ENCODE results near the gene SMC2.

Gene SMC2

DNA sequence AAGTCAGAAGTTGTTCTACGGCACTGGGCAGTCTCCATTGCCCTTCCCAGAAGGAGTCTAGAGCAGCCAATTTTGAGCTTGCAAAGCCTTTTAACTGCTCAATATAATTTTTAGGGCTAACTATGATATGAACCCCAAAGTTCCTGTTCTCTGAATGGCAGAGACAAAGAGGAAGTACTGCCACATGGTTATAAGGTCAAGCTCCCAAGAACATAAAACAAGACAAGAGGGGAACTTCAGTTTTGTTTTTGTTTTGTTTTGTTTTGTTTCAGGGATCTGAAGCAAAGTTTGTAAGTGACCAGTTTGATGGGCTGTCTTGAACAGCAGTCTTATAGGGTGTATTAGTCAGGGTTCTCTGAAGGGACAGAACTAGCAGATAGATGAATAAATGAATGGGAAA lies 11.9 kb upstream of the SMC2 start:
- no peak overlapping the region for H3K4me3 ChIP-seq (ENCODE audit: low read length in 2 of 2)
- H3K27ac ChIP-seq (ENCODE audit: low read length): no peak overlapping the region
- H3K9ac ChIP-seq (ENCODE audit: low read length in 2 of 2): no peak overlapping the region
- H3K4me1 ChIP-seq (ENCODE audit: control insufficient read depth, insufficient read depth, low read length): no peaks in the 10 kb centered on the region
- H3K36me3 ChIP-seq (ENCODE audit: control insufficient read depth in 2 of 2, insufficient read depth in 2 of 2, low read length in 2 of 2): no peaks in the 10 kb centered on the region
- H3K27me3 ChIP-seq (ENCODE audit: control insufficient read depth in 1 of 2, insufficient read depth in 2 of 2, low read length in 2 of 2): no peaks in the 10 kb centered on the region
- H3K9me3 ChIP-seq (ENCODE audit: control insufficient read depth in 2 of 2, low read length in 2 of 2): no peaks in the 10 kb centered on the region

DNA sequence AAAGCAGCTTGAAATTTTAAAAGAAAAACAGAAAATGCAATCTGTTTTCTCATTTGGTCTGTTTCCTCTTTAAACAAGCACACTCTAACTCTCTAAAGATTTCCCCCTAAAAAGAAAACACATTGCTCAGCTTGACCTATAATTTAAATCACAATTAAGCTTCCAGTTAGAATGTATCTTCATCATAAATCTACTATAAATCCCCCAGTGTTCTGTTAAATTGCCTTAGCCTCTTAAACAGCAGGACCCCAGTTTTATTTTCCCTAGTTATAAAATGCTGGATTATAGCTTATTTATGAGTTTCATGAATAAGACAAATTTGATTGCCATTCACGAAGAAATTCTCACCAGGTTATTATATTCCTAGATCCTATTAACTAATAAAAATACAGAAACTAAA lies 8.6 kb upstream of the SMC2 start:
- Histone ChIP-seq H3K36me3 (ENCODE audit: control insufficient read depth in 2 of 2, insufficient read depth in 2 of 2, low read length in 2 of 2) (no peaks in the 10 kb centered on the region), H3K9ac (ENCODE audit: low read length in 2 of 2) (no peak overlapping the region), H3K4me1 (ENCODE audit: control insufficient read depth, insufficient read depth, low read length) (no peaks in the 10 kb centered on the region), H3K4me3 (ENCODE audit: low read length in 2 of 2) (no peak overlapping the region), H3K27me3 (ENCODE audit: control insufficient read depth in 1 of 2, insufficient read depth in 2 of 2, low read length in 2 of 2) (no peaks in the 10 kb centered on the region), H3K27ac (ENCODE audit: low read length) (no peak overlapping the region), H3K9me3 (ENCODE audit: control insufficient read depth in 2 of 2, low read length in 2 of 2) (no peaks in the 10 kb centered on the region)

- Histone ChIP-seq H3K27ac (ENCODE audit: low read length) (no peak overlapping the region), H3K9ac (ENCODE audit: low read length in 2 of 2) (no peak overlapping the region), H3K9me3 (ENCODE audit: control insufficient read depth in 2 of 2, low read length in 2 of 2) (no peaks in the 10 kb centered on the region), H3K4me3 (ENCODE audit: low read length in 2 of 2) (no peak overlapping the region), H3K36me3 (ENCODE audit: control insufficient read depth in 2 of 2, insufficient read depth in 2 of 2, low read length in 2 of 2) (no peaks in the 10 kb centered on the region), H3K27me3 (ENCODE audit: control insufficient read depth in 1 of 2, insufficient read depth in 2 of 2, low read length in 2 of 2) (no peaks in the 10 kb centered on the region), H3K4me1 (ENCODE audit: control insufficient read depth, insufficient read depth, low read length) (peaks cover 9% of the 10 kb centered on the region)
Observed at GRCh38 chr9:104087894-104088293, 6.2 kb upstream of the SMC2 start.

DNA sequence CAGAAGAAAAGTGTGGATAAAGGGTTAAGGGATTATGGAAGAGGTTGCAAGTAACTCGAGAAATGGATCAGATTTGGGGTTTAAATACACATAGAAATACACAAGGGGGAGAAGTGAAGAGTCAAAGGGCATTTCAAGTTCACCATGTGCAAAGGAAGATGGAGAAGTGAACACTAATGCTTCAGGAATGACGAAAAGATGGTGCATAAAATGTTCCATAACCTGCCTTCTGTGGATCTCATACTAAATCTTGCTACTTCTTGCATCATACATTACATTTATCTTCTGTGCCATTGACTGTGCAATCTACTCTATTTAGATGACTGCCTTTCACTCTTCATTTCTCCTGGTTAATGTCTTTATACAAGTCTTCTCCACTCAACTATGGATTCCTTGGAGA lies 5.7 kb upstream of the SMC2 start:
- Histone ChIP-seq H3K36me3 (ENCODE audit: control insufficient read depth in 2 of 2, insufficient read depth in 2 of 2, low read length in 2 of 2) (no peaks in the 10 kb centered on the region), H3K4me1 (ENCODE audit: control insufficient read depth, insufficient read depth, low read length) (peaks cover 10% of the 10 kb centered on the region), H3K27me3 (ENCODE audit: control insufficient read depth in 1 of 2, insufficient read depth in 2 of 2, low read length in 2 of 2) (no peaks in the 10 kb centered on the region), H3K9ac (ENCODE audit: low read length in 2 of 2) (no peak overlapping the region), H3K9me3 (ENCODE audit: control insufficient read depth in 2 of 2, low read length in 2 of 2) (no peaks in the 10 kb centered on the region), H3K4me3 (ENCODE audit: low read length in 2 of 2) (no peak overlapping the region), H3K27ac (ENCODE audit: low read length) (no peak overlapping the region)

DNA sequence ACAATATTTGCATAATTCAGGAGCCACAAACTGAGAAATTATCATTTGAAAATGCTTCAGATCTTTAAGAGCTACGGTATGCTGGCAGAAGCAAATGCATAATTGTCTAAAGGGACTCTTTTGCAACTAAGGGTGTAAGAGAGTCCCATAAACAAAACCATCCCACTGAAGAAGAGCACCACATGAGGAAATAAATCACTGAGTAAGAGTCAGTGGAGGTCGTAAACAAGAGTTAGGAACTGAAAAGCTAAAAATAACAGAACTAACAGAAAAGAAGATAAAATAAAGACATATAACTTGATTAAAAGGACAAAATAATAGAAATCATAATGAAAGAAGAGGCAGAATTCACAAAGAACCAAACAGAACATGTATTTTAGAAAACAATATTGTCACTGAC lies 3.5 kb upstream of the SMC2 start:
- Histone ChIP-seq H3K36me3 (ENCODE audit: control insufficient read depth in 2 of 2, insufficient read depth in 2 of 2, low read length in 2 of 2) (no peaks in the 10 kb centered on the region), H3K9ac (ENCODE audit: low read length in 2 of 2) (peak overlapping the region; percentile 13 to 31), H3K4me1 (ENCODE audit: control insufficient read depth, insufficient read depth, low read length) (peaks cover 19% of the 10 kb centered on the region), H3K27me3 (ENCODE audit: control insufficient read depth in 1 of 2, insufficient read depth in 2 of 2, low read length in 2 of 2) (no peaks in the 10 kb centered on the region), H3K27ac (ENCODE audit: low read length) (peak overlapping the region; percentile 92), H3K9me3 (ENCODE audit: control insufficient read depth in 2 of 2, low read length in 2 of 2) (no peaks in the 10 kb centered on the region), H3K4me3 (ENCODE audit: low read length in 2 of 2) (peak overlapping the region; percentile 64 to 91)

- H3K9me3 ChIP-seq (ENCODE audit: control insufficient read depth in 2 of 2, low read length in 2 of 2): no peaks in the 10 kb centered on the region
- H3K4me1 ChIP-seq (ENCODE audit: control insufficient read depth, insufficient read depth, low read length): peaks cover 19% of the 10 kb centered on the region
- peak overlapping the region; percentile 92 for H3K27ac ChIP-seq (ENCODE audit: low read length)
- peak overlapping the region; percentile 64 to 91 for H3K4me3 ChIP-seq (ENCODE audit: low read length in 2 of 2)
- H3K36me3 ChIP-seq (ENCODE audit: control insufficient read depth in 2 of 2, insufficient read depth in 2 of 2, low read length in 2 of 2): no peaks in the 10 kb centered on the region
- no peaks in the 10 kb centered on the region for H3K27me3 ChIP-seq (ENCODE audit: control insufficient read depth in 1 of 2, insufficient read depth in 2 of 2, low read length in 2 of 2)
- peak overlapping the region; percentile 38 to 72 for H3K9ac ChIP-seq (ENCODE audit: low read length in 2 of 2)
Observed at GRCh38 chr9:104091116-104091515, 3.0 kb upstream of the SMC2 start.

DNA sequence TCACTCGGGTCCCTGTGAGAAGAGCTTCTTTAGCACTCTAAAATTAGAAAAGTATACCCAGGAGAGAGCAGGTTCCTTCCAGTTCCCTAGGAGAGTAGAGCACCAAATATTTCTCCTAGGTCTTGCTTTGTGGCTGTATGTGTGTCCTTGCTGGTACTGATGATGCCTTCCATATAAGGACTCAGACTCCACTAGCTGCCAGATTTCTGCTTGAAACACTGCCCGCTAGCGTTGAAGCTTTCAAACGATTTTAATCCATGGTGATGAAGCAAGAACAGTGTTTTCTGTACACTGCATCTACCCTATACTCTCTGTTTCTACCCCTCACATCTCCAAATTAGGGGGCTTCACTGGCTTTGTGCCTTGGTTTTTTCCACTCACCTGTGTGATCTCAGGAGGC lies 2.4 kb upstream of the SMC2 start:
- Histone ChIP-seq H3K27ac (ENCODE audit: low read length) (peak overlapping the region; percentile 92), H3K4me3 (ENCODE audit: low read length in 2 of 2) (peak overlapping the region; percentile 64 to 91), H3K27me3 (ENCODE audit: control insufficient read depth in 1 of 2, insufficient read depth in 2 of 2, low read length in 2 of 2) (no peaks in the 10 kb centered on the region), H3K9me3 (ENCODE audit: control insufficient read depth in 2 of 2, low read length in 2 of 2) (no peaks in the 10 kb centered on the region), H3K9ac (ENCODE audit: low read length in 2 of 2) (peak overlapping the region; percentile 38 to 72), H3K4me1 (ENCODE audit: control insufficient read depth, insufficient read depth, low read length) (peaks cover 19% of the 10 kb centered on the region), H3K36me3 (ENCODE audit: control insufficient read depth in 2 of 2, insufficient read depth in 2 of 2, low read length in 2 of 2) (no peaks in the 10 kb centered on the region)

- Histone ChIP-seq H3K27me3 (ENCODE audit: control insufficient read depth in 1 of 2, insufficient read depth in 2 of 2, low read length in 2 of 2) (no peaks in the 10 kb centered on the region), H3K9me3 (ENCODE audit: control insufficient read depth in 2 of 2, low read length in 2 of 2) (no peaks in the 10 kb centered on the region), H3K4me1 (ENCODE audit: control insufficient read depth, insufficient read depth, low read length) (peaks cover 19% of the 10 kb centered on the region), H3K27ac (ENCODE audit: low read length) (peak overlapping the region; percentile 92), H3K4me3 (ENCODE audit: low read length in 2 of 2) (peak overlapping the region; percentile 64 to 91), H3K36me3 (ENCODE audit: control insufficient read depth in 2 of 2, insufficient read depth in 2 of 2, low read length in 2 of 2) (no peaks in the 10 kb centered on the region), H3K9ac (ENCODE audit: low read length in 2 of 2) (no peak overlapping the region)
Observed at GRCh38 chr9:104092192-104092591, 1.9 kb upstream of the SMC2 start.

- Histone ChIP-seq H3K4me1 (ENCODE audit: control insufficient read depth, insufficient read depth, low read length) (peaks cover 19% of the 10 kb centered on the region), H3K27ac (ENCODE audit: low read length) (peak overlapping the region; percentile 92), H3K27me3 (ENCODE audit: control insufficient read depth in 1 of 2, insufficient read depth in 2 of 2, low read length in 2 of 2) (no peaks in the 10 kb centered on the region), H3K36me3 (ENCODE audit: control insufficient read depth in 2 of 2, insufficient read depth in 2 of 2, low read length in 2 of 2) (no peaks in the 10 kb centered on the region), H3K9me3 (ENCODE audit: control insufficient read depth in 2 of 2, low read length in 2 of 2) (no peaks in the 10 kb centered on the region), H3K4me3 (ENCODE audit: low read length in 2 of 2) (peak overlapping the region; percentile 80 to 91), H3K9ac (ENCODE audit: low read length in 2 of 2) (peak overlapping the region; percentile 89 to 93)
Observed at GRCh38 chr9:104092875-104093600, 1.1 kb upstream of the SMC2 start.

- Histone ChIP-seq H3K4me1 (ENCODE audit: control insufficient read depth, insufficient read depth, low read length) (peaks cover 19% of the 10 kb centered on the region), H3K4me3 (ENCODE audit: low read length in 2 of 2) (peak overlapping the region; percentile 80 to 91), H3K9me3 (ENCODE audit: control insufficient read depth in 2 of 2, low read length in 2 of 2) (no peaks in the 10 kb centered on the region), H3K27ac (ENCODE audit: low read length) (no peak overlapping the region), H3K36me3 (ENCODE audit: control insufficient read depth in 2 of 2, insufficient read depth in 2 of 2, low read length in 2 of 2) (no peaks in the 10 kb centered on the region), H3K9ac (ENCODE audit: low read length in 2 of 2) (peak overlapping the region; percentile 48 to 93), H3K27me3 (ENCODE audit: control insufficient read depth in 1 of 2, insufficient read depth in 2 of 2, low read length in 2 of 2) (no peaks in the 10 kb centered on the region)
Observed at GRCh38 chr9:104094534-104095015, 466 bp downstream of the SMC2 start.

DNA sequence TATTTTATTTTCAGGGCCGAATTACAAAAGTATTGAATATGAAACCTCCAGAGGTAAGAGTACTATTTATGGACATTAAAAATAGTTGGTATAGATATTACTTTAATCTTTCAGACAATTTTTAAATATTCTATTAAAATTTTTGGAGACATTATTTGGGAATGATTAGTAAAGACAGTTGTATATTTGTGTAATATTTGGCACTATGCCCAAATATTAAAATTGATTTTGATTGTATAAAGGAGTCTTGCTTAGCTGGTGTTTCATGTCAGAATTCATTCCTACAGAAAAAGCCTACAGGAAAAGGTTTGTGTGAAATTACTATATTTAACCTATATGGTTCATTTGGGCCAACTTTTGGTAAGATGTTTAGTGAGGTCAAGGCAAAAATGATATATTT lies 5.5 kb downstream of the SMC2 start:
- no peaks in the 10 kb centered on the region for H3K27me3 ChIP-seq (ENCODE audit: control insufficient read depth in 1 of 2, insufficient read depth in 2 of 2, low read length in 2 of 2)
- peaks cover 7% of the 10 kb centered on the region for H3K4me1 ChIP-seq (ENCODE audit: control insufficient read depth, insufficient read depth, low read length)
- H3K4me3 ChIP-seq (ENCODE audit: low read length in 2 of 2): no peak overlapping the region
- H3K9ac ChIP-seq (ENCODE audit: low read length in 2 of 2): no peak overlapping the region
- no peak overlapping the region for H3K27ac ChIP-seq (ENCODE audit: low read length)
- no peaks in the 10 kb centered on the region for H3K9me3 ChIP-seq (ENCODE audit: control insufficient read depth in 2 of 2, low read length in 2 of 2)
- peaks cover 7 to 14% of the 10 kb centered on the region in 2 donors for H3K36me3 ChIP-seq (ENCODE audit: control insufficient read depth in 2 of 2, insufficient read depth in 2 of 2, low read length in 2 of 2)
